OCI-LY7 (cell line): ENCODE measurements around the gene COL2A1. TPM values are rescaled to one million over a fixed set of nuclear protein-coding genes. Genes with fewer than 3 reads are reported as not detected.

Experiments
- BruUV-seq: library from RNA; stranded (reverse); fragments of 400-500 nt; replicated peaks from 2 replicates; lab custom pipeline; 2021; lab: Mats Ljungman, UMichigan
- CTCF ChIA-PET: fragments of 300-600 bp; sonication (Branson Sonifier 250); formaldehyde crosslinking; loops from one replicate; lab custom pipeline; 2022; ENCODE audit warnings: antibody characterized with exemption; ENCODE audit not compliant: unreplicated experiment; lab: Charles Lee
- POLR2A ChIA-PET: fragments of 300-600 bp; sonication (Branson Sonifier 250); formaldehyde crosslinking; loops from one replicate; lab custom pipeline; 2022; ENCODE audit warnings: antibody characterized with exemption; lab: Charles Lee
- DNase-seq: peaks from one replicate; pipeline ENCODE4 v3.0.0-alpha.2; 2015; ENCODE audit warnings: low spot score
- H2AFZ ChIP-seq: fragments of 200-600 bp; sonication (generic), shearing (Covaris generic); 2 replicates; pipeline ENCODE4 v1.6.1; 2014; ENCODE audit warnings: mild to moderate bottlenecking, antibody characterized with exemption, low read length, moderate library complexity
- H3K27ac ChIP-seq: fragments of 200-600 bp; sonication (generic); 2 replicates; pipeline ENCODE4 v1.5.1; 2014; ENCODE audit warnings: mixed run types, low read depth, mild to moderate bottlenecking, moderate library complexity, low read length, inconsistent platforms; ENCODE audit not compliant: poor library complexity, severe bottlenecking
- H3K36me3 ChIP-seq: fragments of 200-600 bp; sonication (generic); 2 replicates; pipeline ENCODE4 v1.6.1; 2014; ENCODE audit warnings: mild to moderate bottlenecking, antibody characterized with exemption, low read length, moderate library complexity, mixed read lengths; ENCODE audit not compliant: insufficient read depth
- H3K4me1 ChIP-seq: fragments of 200-600 bp; sonication (generic); 2 replicates; pipeline ENCODE4 v1.5.1; 2014; ENCODE audit warnings: mild to moderate bottlenecking, low read length; ENCODE audit not compliant: insufficient read depth, poor library complexity, severe bottlenecking
- H3K4me2 ChIP-seq: fragments of 200-600 bp; sonication (generic); 2 replicates; pipeline ENCODE4 v1.6.1; 2014; ENCODE audit warnings: mild to moderate bottlenecking, low read length
- H3K4me3 ChIP-seq: fragments of 200-600 bp; sonication (generic); 2 replicates; pipeline ENCODE4 v1.5.1; 2014; ENCODE audit warnings: mild to moderate bottlenecking, low read depth, low read length; ENCODE audit not compliant: poor library complexity, severe bottlenecking
- H3K79me2 ChIP-seq: fragments of 200-600 bp; sonication (generic); 2 replicates; pipeline ENCODE4 v1.6.1; 2016; ENCODE audit warnings: low read depth, mild to moderate bottlenecking, low read length, moderate library complexity, mixed read lengths; ENCODE audit not compliant: insufficient read depth
- H3K9me2 ChIP-seq: fragments of 200-600 bp; sonication (generic); 2 replicates; pipeline ENCODE4 v1.6.1; 2016; ENCODE audit warnings: mild to moderate bottlenecking, low read length, mixed read lengths; ENCODE audit not compliant: insufficient read depth
- H3K9me3 ChIP-seq: fragments of 200-600 bp; sonication (generic); 2 replicates; pipeline ENCODE4 v1.6.1; 2014; ENCODE audit warnings: mild to moderate bottlenecking, mixed run types, low read length, mixed read lengths
- H4K20me1 ChIP-seq: fragments of 200-600 bp; sonication (generic); 2 replicates; pipeline ENCODE4 v1.6.1; 2014; ENCODE audit warnings: mild to moderate bottlenecking, antibody characterized with exemption, low read length, moderate library complexity, mixed read lengths; ENCODE audit not compliant: insufficient read depth
- CTCF ChIP-seq: fragments of 200-600 bp; sonication (generic); conservative IDR thresholded peaks from 2 replicates; pipeline ENCODE4 v1.5.1; 2014; ENCODE audit warnings: mild to moderate bottlenecking, antibody characterized with exemption, low read length, moderate library complexity, mixed read lengths
- EZH2phosphoT487 ChIP-seq: fragments of 200-600 bp; sonication (generic); IDR thresholded peaks from 2 replicates; pipeline ENCODE4 v1.6.1; 2018; ENCODE audit warnings: low read depth, borderline replicate concordance, mild to moderate bottlenecking, mixed run types, antibody characterized with exemption, low read length, moderate library complexity, mixed read lengths
- intact Hi-C: fragments of 100-400 bp; cut with micrococcal nuclease; formaldehyde crosslinking; loops from one replicate; pipeline ENCODE4 v1.10.0; 2022; ENCODE audit not compliant: unreplicated experiment
- total RNA-seq, 2 experiments: library from RNA; depleted of rRNA in 1 of 2; stranded (reverse); fragments of >200 nt in 1 of 2; shearing (Covaris generic) in 1 of 2; gene quantifications; 2 replicates each; pipeline ENCODE4 v1.2.3, GENCODE V29; 2014 to 2022

The COL2A1 gene
- total RNA-seq, 2 experiments from 2014 or later: 0.08 TPM; not detected in 1

GRCh38 chr12:47995981-47996401 lies 8.3 kb downstream of the COL2A1 start:
- Histone ChIP-seq H3K4me3 (no peak overlapping the region), H3K27ac (no peak overlapping the region), H3K4me1 (peaks cover 4% of the 10 kb centered on the region), H3K4me2 (no peak overlapping the region), H3K36me3 (no peaks in the 10 kb centered on the region), H4K20me1 (no peaks in the 10 kb centered on the region), H2AFZ (no peak overlapping the region), H3K9me2 (no peaks in the 10 kb centered on the region), H3K9me3 (no peaks in the 10 kb centered on the region), H3K79me2 (no peaks in the 10 kb centered on the region)
- no peak for TF ChIP-seq EZH2phosphoT487
- TF ChIP-seq CTCF: no peak
- no peak for DNase-seq
- ChIA-PET POLR2A (no interaction called here), CTCF (no interaction called here)
- BruUV-seq: no TSS peak
- intact Hi-C loops: no loop called here

GRCh38 chr12:47993491-47993890 lies 10.8 kb downstream of the COL2A1 start:
- H3K4me1 ChIP-seq: peaks cover 24% of the 10 kb centered on the region
- no peaks in the 10 kb centered on the region for H3K9me2 ChIP-seq
- intact Hi-C loops: no loop called here
- no peaks in the 10 kb centered on the region for H4K20me1 ChIP-seq
- no TSS peak for BruUV-seq
- no peaks in the 10 kb centered on the region for H3K9me3 ChIP-seq
- no peak overlapping the region for H3K4me2 ChIP-seq
- H3K4me3 ChIP-seq: no peak overlapping the region
- no peaks in the 10 kb centered on the region for H3K36me3 ChIP-seq
- H3K79me2 ChIP-seq: no peaks in the 10 kb centered on the region
- TF ChIP-seq CTCF (no peak), EZH2phosphoT487 (no peak)
- ChIA-PET CTCF (no interaction called here), POLR2A (interaction anchor here (0.6 kb wide), 2 partner anchors 807 to 1116 kb away, joined by 3 read pairs; no protein-coding TSS in a partner anchor)
- no peak overlapping the region for H2AFZ ChIP-seq
- no peak for DNase-seq
- H3K27ac ChIP-seq: no peak overlapping the region

GRCh38 chr12:47992776-47993175 lies 11.5 kb downstream of the COL2A1 start:
- H3K36me3 ChIP-seq: no peaks in the 10 kb centered on the region
- no TSS peak for BruUV-seq
- intact Hi-C loops: no loop called here
- no peaks in the 10 kb centered on the region for H3K9me3 ChIP-seq
- H3K4me3 ChIP-seq: no peak overlapping the region
- H2AFZ ChIP-seq: no peak overlapping the region
- ChIA-PET CTCF (no interaction called here), POLR2A (interaction anchor here (1.0 kb wide), 1 partner anchor 21 kb away, joined by 3 read pairs; no protein-coding TSS in a partner anchor)
- no peak overlapping the region for H3K27ac ChIP-seq
- no peaks in the 10 kb centered on the region for H4K20me1 ChIP-seq
- no peaks in the 10 kb centered on the region for H3K79me2 ChIP-seq
- no peaks in the 10 kb centered on the region for H3K9me2 ChIP-seq
- peaks cover 24% of the 10 kb centered on the region for H3K4me1 ChIP-seq
- DNase-seq: no peak
- H3K4me2 ChIP-seq: no peak overlapping the region
- no peak for TF ChIP-seq EZH2phosphoT487
- no peak for TF ChIP-seq CTCF
